Activated CD8-positive, alpha-beta memory T cell treated with anti-CD3 and anti-CD28 coated beads for 48 hours (primary cell): ENCODE data around the gene FGD1.

ENCODE experiments used
- DNase-seq, 3 experiments: peaks; one replicate each; pipeline ENCODE4 v3.0.0-alpha.2; 2020; ENCODE audit warnings: low read depth in 2 of 3, low spot score in 2 of 3

Gene FGD1

DNA sequence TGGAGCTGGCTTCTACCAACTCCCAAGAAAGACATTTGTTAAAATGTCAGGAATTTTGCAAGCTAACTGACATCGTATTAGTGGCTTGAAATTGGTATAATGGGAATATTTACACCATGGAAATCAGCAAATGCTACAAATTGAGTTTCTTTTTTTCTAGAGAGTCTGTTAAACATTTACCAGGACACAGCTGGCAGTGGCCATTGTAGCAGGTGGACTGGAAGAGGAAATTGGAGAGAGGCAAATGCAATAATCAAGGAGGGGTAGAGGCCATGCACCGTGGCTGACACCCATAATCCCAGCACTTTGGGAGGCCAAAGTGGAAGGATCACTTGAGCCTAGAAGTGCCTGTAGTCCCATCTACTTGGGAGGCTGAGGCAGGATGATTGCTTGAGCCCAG is 88.8 kb downstream of the FGD1 start:
- no peak for DNase-seq

DNA sequence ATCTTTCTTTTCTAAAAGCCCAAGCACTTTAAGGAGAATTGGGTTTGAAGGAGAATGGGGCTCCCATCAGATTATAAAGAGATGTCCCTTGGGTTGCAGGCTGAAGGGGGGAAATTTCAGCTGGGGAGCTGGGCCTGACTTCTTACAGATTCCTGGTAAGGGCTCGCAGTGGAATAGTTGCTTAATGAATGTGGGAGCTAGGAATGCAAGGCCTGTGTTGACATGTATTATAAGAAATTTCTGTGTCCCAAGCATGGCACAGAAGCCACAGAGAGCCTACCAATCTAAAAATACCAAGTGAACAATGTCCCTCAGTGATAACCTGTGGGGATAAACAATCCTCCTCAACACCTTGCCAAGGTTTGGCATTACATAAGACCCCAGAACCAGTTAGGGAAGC is 98.9 kb downstream of the FGD1 start:
- DNase-seq, result no peak
